Measurements from ENCODE around the gene WDR27.

The WDR27 gene

DNA sequence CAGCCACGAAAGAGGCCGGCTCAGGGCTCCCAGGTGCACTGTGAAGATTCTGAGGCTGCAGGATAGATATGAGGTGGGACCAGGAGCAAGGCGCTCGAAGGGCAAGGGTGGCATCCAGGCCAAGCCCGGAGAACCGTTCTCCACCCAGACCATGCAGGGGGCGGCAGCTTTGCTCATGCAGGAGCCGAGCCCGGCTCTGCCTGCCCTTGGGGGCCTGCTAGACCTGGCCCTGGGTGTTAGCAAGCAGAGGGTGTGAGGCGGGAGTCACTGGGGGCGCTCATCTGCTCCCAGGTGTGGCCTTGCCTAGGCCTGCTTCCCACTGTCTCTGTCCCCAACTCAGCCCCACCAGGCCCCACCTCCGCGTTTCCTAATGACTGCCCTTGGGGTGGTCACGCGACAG is 59.4 kb downstream of the WDR27 start:
- TF ChIP-seq, protein P1, sequence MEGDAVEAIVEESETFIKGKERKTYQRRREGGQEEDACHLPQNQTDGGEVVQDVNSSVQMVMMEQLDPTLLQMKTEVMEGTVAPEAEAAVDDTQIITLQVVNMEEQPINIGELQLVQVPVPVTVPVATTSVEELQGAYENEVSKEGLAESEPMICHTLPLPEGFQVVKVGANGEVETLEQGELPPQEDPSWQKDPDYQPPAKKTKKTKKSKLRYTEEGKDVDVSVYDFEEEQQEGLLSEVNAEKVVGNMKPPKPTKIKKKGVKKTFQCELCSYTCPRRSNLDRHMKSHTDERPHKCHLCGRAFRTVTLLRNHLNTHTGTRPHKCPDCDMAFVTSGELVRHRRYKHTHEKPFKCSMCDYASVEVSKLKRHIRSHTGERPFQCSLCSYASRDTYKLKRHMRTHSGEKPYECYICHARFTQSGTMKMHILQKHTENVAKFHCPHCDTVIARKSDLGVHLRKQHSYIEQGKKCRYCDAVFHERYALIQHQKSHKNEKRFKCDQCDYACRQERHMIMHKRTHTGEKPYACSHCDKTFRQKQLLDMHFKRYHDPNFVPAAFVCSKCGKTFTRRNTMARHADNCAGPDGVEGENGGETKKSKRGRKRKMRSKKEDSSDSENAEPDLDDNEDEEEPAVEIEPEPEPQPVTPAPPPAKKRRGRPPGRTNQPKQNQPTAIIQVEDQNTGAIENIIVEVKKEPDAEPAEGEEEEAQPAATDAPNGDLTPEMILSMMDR (IDR thresholded peaks at IDR 0.05; ENCODE audit: borderline replicate concordance, insufficient read depth, low read depth, low read length) = no peak
- H3K4me3 ChIP-seq (ENCODE audit: low read depth, low read length) = no peak overlapping the region

DNA sequence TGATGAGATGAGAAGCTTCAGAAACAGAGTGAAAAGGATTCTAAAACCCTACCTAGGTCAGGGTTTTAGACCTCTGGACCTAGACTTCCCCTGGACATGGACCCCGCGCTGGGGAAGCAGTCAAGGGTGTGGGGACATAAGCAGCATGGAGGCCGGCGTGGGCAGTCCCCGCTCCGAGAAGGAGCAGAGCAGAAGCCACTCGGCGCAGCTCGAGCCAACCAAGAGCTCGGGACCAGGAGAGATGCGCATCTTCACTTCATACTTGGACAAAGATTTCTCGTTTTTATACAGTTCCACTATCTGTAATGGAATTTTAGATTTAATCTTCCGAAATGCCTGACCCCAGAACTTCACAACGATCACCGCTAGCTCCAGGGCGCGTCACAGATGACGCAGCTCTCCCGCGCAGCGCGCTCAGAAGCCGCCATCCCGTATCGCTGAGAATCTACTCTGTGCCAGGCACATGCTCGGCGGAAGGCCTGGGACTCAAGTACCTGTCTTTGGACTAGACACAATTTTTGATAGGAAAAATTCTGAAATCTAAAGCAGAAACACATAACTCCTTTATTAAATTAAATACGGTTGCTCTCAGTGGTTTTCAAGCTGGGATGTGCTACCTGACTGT is 60.3 kb downstream of the WDR27 start:
- TF ChIP-seq, protein P1 (IDR thresholded peaks at IDR 0.05; ENCODE audit: borderline replicate concordance, insufficient read depth, low read depth, low read length) = no peak
- no peak overlapping the region for H3K4me3 ChIP-seq (ENCODE audit: low read depth, low read length)

DNA sequence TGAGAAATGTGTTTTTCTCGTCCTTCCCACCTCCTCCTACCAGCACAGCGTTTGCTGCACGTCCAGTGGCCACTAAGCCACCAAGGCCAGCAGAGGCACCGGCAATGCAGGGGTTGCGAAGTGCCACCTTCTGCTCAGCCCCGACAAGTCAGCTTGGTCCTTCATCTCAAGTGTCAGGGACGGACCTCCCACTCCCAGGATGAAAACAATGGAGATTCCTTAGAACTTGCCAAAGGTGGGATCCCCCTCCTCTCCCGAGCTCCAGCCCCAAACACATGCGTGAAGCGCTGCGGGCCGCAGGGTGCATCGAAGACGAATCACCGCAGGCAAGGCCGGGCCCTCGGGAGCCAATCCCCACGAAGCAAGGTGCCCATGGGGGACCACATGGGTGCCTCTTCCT is 60.8 kb downstream of the WDR27 start:
- H3K4me3 ChIP-seq (ENCODE audit: low read depth, low read length) = no peak overlapping the region
- TF ChIP-seq, protein P1 (IDR thresholded peaks at IDR 0.05; ENCODE audit: borderline replicate concordance, insufficient read depth, low read depth, low read length) = no peak

DNA sequence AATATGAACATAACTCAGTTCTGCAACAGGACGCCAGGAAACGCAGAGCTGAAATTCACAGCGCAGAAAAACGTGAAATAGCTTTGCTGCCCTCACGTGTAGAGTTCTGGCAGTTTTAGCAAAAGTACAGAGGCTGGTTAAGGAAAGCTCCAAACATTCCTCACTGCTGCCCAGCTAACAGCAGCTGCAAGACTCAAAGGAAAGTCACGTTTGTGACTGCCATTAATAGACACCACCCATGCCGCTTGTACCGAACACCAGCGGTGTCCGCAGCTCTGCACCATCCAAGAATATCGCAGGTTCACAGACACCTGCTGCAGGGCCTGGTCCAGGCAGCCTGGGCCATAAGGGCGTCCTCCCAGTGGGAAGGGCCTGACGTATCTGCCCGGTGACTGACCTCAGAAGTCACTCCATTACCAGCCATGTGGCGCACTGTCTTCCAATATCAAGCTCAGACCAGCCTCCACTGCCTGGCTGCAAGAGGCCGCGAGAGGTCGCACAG is 61.4 kb downstream of the WDR27 start:
- TF ChIP-seq, protein P1 (IDR thresholded peaks at IDR 0.05; ENCODE audit: borderline replicate concordance, insufficient read depth, low read depth, low read length) = no peak

DNA sequence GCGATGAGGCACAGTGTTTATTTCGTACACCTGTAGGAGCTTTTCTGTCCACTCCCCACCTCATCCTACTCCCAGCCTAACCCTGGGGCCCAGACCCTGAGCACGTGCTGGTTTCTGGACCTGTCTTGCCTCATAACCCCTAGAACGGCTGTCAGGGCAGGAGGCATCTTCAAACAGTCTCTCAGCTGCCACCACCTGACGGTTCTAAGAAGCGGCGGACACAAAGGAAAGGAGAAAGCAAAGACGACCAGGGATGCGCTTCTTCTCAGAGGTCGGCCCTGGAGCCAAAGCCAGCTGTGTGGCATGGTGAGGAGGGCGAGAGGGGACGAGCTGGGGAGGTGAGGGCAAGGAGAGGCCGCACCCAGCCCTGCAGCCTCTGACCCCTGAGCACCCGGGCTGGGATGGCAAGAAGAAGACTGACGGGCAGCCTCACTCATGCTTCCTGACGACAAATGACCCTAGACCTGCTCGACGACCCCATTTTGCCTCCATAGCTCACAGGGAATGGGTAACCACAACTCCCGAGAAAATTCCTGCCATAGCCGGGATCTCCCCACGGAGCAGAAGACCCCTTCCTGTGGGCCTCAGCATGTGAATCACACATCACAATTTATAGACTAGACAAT is 62.1 kb downstream of the WDR27 start:
- H3K4me3 ChIP-seq (ENCODE audit: low read depth, low read length) = no peak overlapping the region
- TF ChIP-seq, protein P1 (IDR thresholded peaks at IDR 0.05; ENCODE audit: borderline replicate concordance, insufficient read depth, low read depth, low read length) = no peak

More for the DNA sequence above, 61.4 kb downstream of the WDR27 start:
- no peak overlapping the region for H3K4me3 ChIP-seq (ENCODE audit: low read depth, low read length)

DNA sequence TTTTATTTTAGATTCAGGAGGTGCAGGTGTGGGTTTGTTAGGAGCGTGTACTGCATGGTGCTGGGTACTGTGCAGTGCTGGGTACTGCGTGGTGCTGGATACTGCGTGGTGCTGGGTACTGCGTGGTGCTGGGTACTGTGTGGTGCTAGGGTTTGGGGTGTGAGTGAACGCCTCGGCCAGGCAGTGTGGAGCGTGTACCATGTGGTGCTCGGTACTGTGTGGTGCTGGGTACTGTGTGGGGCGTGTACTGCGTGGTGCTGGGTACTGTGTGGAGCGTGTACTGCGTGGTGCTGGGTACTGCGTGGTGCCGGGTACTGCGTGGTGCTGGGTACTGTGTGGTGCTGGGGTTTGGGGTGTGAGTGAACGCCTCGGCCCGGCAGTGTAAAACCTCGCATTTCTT is 62.9 kb downstream of the WDR27 start:
- TF ChIP-seq, protein P1 (IDR thresholded peaks at IDR 0.05; ENCODE audit: borderline replicate concordance, insufficient read depth, low read depth, low read length) = no peak
- no peak overlapping the region for H3K4me3 ChIP-seq (ENCODE audit: low read depth, low read length)

DNA sequence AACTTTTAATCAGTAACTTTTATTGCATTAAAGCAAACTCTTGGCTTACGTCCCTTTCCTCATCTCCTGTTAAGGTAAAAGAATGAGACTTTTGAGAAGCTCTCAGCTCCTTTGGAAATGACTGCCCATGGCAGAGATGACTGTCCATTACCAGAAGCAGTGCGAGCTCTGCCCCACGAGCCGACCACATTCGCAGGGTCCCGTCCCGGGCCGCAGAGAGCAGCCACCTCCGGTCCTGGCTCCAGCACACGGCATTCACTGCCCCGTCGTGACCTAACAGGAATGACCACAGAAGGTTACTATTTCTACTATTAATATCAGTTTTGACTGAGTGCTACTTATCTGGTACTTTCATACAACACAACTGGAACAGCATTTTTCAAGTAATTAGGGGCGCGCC is 63.4 kb downstream of the WDR27 start:
- no peak overlapping the region for H3K4me3 ChIP-seq (ENCODE audit: low read depth, low read length)
- TF ChIP-seq, protein P1 (IDR thresholded peaks at IDR 0.05; ENCODE audit: borderline replicate concordance, insufficient read depth, low read depth, low read length) = no peak

All from GM12875 (cell line).